Measurements from ENCODE around the gene CLIP3. TPM values are rescaled to one million over a fixed set of nuclear protein-coding genes. Genes with fewer than 3 reads are reported as not detected.

CLIP3 gene
- total and polyA plus RNA-seq, 9 of the 15 experiments (the other 6 are each of a cell fraction or from before 2014, with no cell fraction given), result 0.01 to 0.50 (median 0.15) TPM; not detected in 1

GRCh38 chr19:36014012-36014924 is 18.4 kb downstream of the CLIP3 start, which contains the start of gene ALKBH6 (continued):
- TF ChIP-seq CEBPZ (IDR thresholded peaks at IDR 0.05; ENCODE audit: borderline replicate concordance, low read depth, low read length), result peak; percentile 91; the same call in 1 of the 2 replicates
- TF ChIP-seq SNIP1 (IDR thresholded peaks at IDR 0.05; ENCODE audit: low read depth), result no peak
- TF ChIP-seq MAX (CRISPR knock-in tag; IDR thresholded peaks at IDR 0.05), result peak; percentile 39
- TF ChIP-seq ZNF75A (CRISPR knock-in tag; IDR thresholded peaks at IDR 0.05), result no peak
- TF ChIP-seq ZNF354B (CRISPR knock-in tag; IDR thresholded peaks at IDR 0.05), result no peak
- TF ChIP-seq PHF8 (IDR thresholded peaks at IDR 0.05; ENCODE audit: borderline replicate concordance, low read length), result peak; percentile 77; the same call in 1 of the 2 replicates
- no peak for TF ChIP-seq RBM34 (IDR thresholded peaks at IDR 0.05; ENCODE audit: borderline replicate concordance, insufficient read depth, low read length)
- no peak for TF ChIP-seq PYGO2 (tag; IDR thresholded peaks at IDR 0.05)
- TF ChIP-seq ZEB2 (IDR thresholded peaks at IDR 0.05), result no peak; the same call in 1 of the 2 replicates
- peak; percentile 74; the same call in 1 of the 2 replicates for TF ChIP-seq RB1 (IDR thresholded peaks at IDR 0.05; ENCODE audit: low read depth)
- TF ChIP-seq MNT (conservative IDR thresholded peaks at IDR 0.05), result peak; percentile 64 to 79
- peak; percentile 47 for TF ChIP-seq HBP1 (CRISPR knock-in tag; IDR thresholded peaks at IDR 0.05)
- no peak for TF ChIP-seq E2F5 (CRISPR knock-in tag; IDR thresholded peaks at IDR 0.05)
- TF ChIP-seq NCOA4 (IDR thresholded peaks at IDR 0.05; ENCODE audit: partially characterized antibody), result no peak
- no peak for TF ChIP-seq ZNF197 (CRISPR knock-in tag; IDR thresholded peaks at IDR 0.05; ENCODE audit: low read depth)
- TF ChIP-seq ZNF785 (CRISPR knock-in tag; IDR thresholded peaks at IDR 0.05), result no peak
- TF ChIP-seq ZBTB9 (CRISPR knock-in tag; IDR thresholded peaks at IDR 0.05), result no peak
- TF ChIP-seq ZNF766 (CRISPR knock-in tag; conservative IDR thresholded peaks at IDR 0.05), result no peak

Measured in K562 (cell line).